GM23338 (cell line): Measurements from ENCODE around the gene GFI1B. TPM values are rescaled to one million over a fixed set of nuclear protein-coding genes. Genes with fewer than 3 reads are reported as not detected.

Source experiments
- ATAC-seq: fragments of 200-7000 bp; cut with Tn5 transposase; 3 replicates; pipeline ENCODE4 v1.9.1; 2020
- DNase-seq: peaks from one replicate; pipeline ENCODE4 v3.0.0-alpha.2; 2015; ENCODE audit warnings: low spot score
- H2AFZ ChIP-seq: fragments of 200-600 bp; sonication (generic); 2 replicates; pipeline ENCODE4 v1.8.0; 2016; ENCODE audit warnings: antibody characterized with exemption, mild to moderate bottlenecking, moderate library complexity
- H3F3A ChIP-seq: fragments of 200-600 bp; sonication (generic); replicated peaks from 2 replicates; pipeline ENCODE4 v1.8.0; 2017; ENCODE audit warnings: antibody characterized with exemption, mixed run types, low read depth
- H3K27ac ChIP-seq: fragments of 200-600 bp; sonication (generic); 2 replicates; pipeline ENCODE4 v1.6.1; 2016; ENCODE audit warnings: low read depth
- H3K27me3 ChIP-seq: fragments of 200-600 bp; sonication (generic); 2 replicates; pipeline ENCODE4 v1.8.0; 2016; ENCODE audit warnings: mild to moderate bottlenecking, mixed run types, moderate library complexity; ENCODE audit not compliant: insufficient read depth
- H3K36me3 ChIP-seq: fragments of 200-600 bp; sonication (generic); 2 replicates; pipeline ENCODE4 v1.8.0; 2016; ENCODE audit warnings: mild to moderate bottlenecking; ENCODE audit not compliant: insufficient read depth
- H3K4me1 ChIP-seq: fragments of 200-600 bp; sonication (generic); 2 replicates; pipeline ENCODE4 v1.8.0; 2016; ENCODE audit warnings: mild to moderate bottlenecking, moderate library complexity; ENCODE audit not compliant: insufficient read depth
- H3K4me2 ChIP-seq: fragments of 200-600 bp; sonication (generic); 2 replicates; pipeline ENCODE4 v1.7.1; 2017; ENCODE audit warnings: mixed run types
- H3K4me3 ChIP-seq: fragments of 200-600 bp; sonication (generic); 2 replicates; pipeline ENCODE4 v1.6.1; 2016; ENCODE audit warnings: mixed run types
- H3K79me2 ChIP-seq: fragments of 200-600 bp; sonication (generic); replicated peaks from 2 replicates; pipeline ENCODE4 v1.8.0; 2017; ENCODE audit warnings: mild to moderate bottlenecking; ENCODE audit not compliant: insufficient read depth
- H3K9me2 ChIP-seq: fragments of 200-600 bp; sonication (generic); 2 replicates; pipeline ENCODE4 v1.8.0; 2017; ENCODE audit not compliant: insufficient read depth
- H4K20me1 ChIP-seq: fragments of 200-600 bp; sonication (generic); replicated peaks from 2 replicates; pipeline ENCODE4 v1.8.0; 2017; ENCODE audit warnings: mild to moderate bottlenecking; ENCODE audit not compliant: insufficient read depth
- H3K27ac Mint-ChIP-seq: 2 replicates; pipeline ENCODE4 v1.8.0; 2020; ENCODE audit warnings: inconsistent platforms, mild to moderate bottlenecking, moderate library complexity, mixed read lengths
- H3K27me3 Mint-ChIP-seq: 3 replicates; pipeline ENCODE4 v1.8.0; 2022; ENCODE audit warnings: low read depth, mild to moderate bottlenecking, moderate library complexity, mixed read lengths, inconsistent platforms; ENCODE audit not compliant: insufficient read depth, poor library complexity
- H3K36me3 Mint-ChIP-seq: 3 replicates; pipeline ENCODE4 v1.8.0; 2021; ENCODE audit warnings: low read depth, mild to moderate bottlenecking, inconsistent platforms, moderate library complexity, mixed read lengths
- H3K4me1 Mint-ChIP-seq: 3 replicates; pipeline ENCODE4 v1.8.0; 2020; ENCODE audit warnings: mild to moderate bottlenecking, inconsistent platforms, mixed read lengths
- H3K4me3 Mint-ChIP-seq: 3 replicates; pipeline ENCODE4 v1.8.0; 2021; ENCODE audit warnings: moderate library complexity, mild to moderate bottlenecking, inconsistent platforms, mixed read lengths
- H3K9me3 Mint-ChIP-seq: 3 replicates; pipeline ENCODE4 v1.8.0; 2020; ENCODE audit warnings: moderate library complexity, mild to moderate bottlenecking, inconsistent platforms, mixed read lengths
- CREB1 ChIP-seq: fragments of 250-450 bp; sonication (Bioruptor Pico); IDR thresholded peaks from 2 replicates; pipeline ENCODE4 v1.5.0; 2020; ENCODE audit warnings: low read depth, mild to moderate bottlenecking, moderate library complexity
- EZH2 ChIP-seq: fragments of 200-600 bp; sonication (generic); IDR thresholded peaks from one replicate; pipeline ENCODE4 v1.8.0; 2017; ENCODE audit warnings: antibody characterized with exemption, mild to moderate bottlenecking, low read depth; ENCODE audit not compliant: unreplicated experiment
- EZH2phosphoT487 ChIP-seq: fragments of 200-600 bp; sonication (generic); IDR thresholded peaks from one replicate; pipeline ENCODE4 v1.8.1; 2018; ENCODE audit warnings: antibody characterized with exemption; ENCODE audit not compliant: unreplicated experiment
- JUNB ChIP-seq: IDR thresholded peaks from one replicate; pipeline ENCODE4 v1.6.1; 2016; ENCODE audit warnings: antibody characterized with exemption; ENCODE audit not compliant: unreplicated experiment
- NANOG ChIP-seq: IDR thresholded peaks from 2 replicates; pipeline ENCODE4 v1.6.1; 2016; ENCODE audit warnings: antibody characterized with exemption, borderline replicate concordance
- POLR2AphosphoS5 ChIP-seq: IDR thresholded peaks from 2 replicates; pipeline ENCODE4 v1.6.1; 2016; ENCODE audit warnings: antibody characterized with exemption, low read depth
- STAT1 ChIP-seq: IDR thresholded peaks from one replicate; pipeline ENCODE4 v1.6.1; 2016; ENCODE audit warnings: antibody characterized with exemption; ENCODE audit not compliant: unreplicated experiment
- polyA plus RNA-seq: library from polyadenylated mRNA; unstranded; fragments of >200 nt; fragmentation: Nextera tagmentation; extraction: Ambion mirVana; gene quantifications from 2 replicates; pipeline ENCODE4 v1.2.1, GENCODE V29; 2016
- total RNA-seq: library from RNA; depleted of rRNA; stranded (reverse); fragments of >200 nt; shearing (Covaris generic); gene quantifications from 2 replicates; pipeline ENCODE4 v1.2.3, GENCODE V29; 2014
- TF ChIP-seq, protein P1 (sequence below): IDR thresholded peaks from one replicate; pipeline ENCODE4 v1.6.1; 2018; ENCODE audit warnings: antibody characterized with exemption; ENCODE audit not compliant: unreplicated experiment
- TF ChIP-seq, protein P2 (sequence below): IDR thresholded peaks from 2 replicates; pipeline ENCODE4 v1.6.1; 2016; ENCODE audit warnings: antibody characterized with exemption

Gene GFI1B
- total and polyA plus RNA-seq, 2 experiments from 2014 or later, result 0.38 TPM; not detected in 1

DNA sequence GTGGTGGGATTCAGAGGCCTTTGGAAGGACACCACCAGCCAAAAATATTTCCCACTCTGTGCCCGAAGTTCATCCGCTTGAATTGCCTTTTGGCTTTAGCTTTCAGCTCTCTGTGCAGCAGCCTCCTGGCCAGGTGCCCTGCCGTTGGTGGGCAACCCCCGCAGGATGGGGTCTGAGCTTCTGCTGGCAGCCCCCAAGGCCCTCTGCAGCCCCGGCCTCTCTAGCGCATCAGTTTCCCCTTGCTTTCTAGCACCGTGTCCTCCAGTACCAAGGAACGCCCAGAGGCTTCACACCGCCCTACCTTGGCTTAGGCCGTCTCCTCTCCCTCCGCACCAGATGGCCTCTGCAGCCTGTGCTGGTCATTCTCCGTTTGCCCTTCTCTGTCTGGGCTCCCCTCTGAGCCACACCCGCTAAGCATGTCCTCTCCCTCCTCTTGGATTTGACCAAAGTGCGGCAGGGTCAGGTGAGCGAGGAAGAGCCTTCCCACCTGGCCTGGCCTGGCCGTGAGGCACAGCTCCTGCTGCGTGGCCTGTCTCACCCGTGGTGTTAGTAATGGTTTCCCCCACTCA is 29.9 kb upstream of the GFI1B start:
- Histone ChIP-seq H3K4me3 (no peak overlapping the region), H3K27ac (no peak overlapping the region), H3K4me2 (no peak overlapping the region), H3K79me2 (peaks cover 7% of the 10 kb centered on the region), H2AFZ (peak overlapping the region; percentile 63; the same call in 1 of the 2 replicates), H4K20me1 (no peaks in the 10 kb centered on the region; the same call in 1 of the 2 replicates), H3K4me1 (peaks cover 8% of the 10 kb centered on the region), H3K9me2 (no peaks in the 10 kb centered on the region), H3K36me3 (no peaks in the 10 kb centered on the region), H3K27me3 (no peaks in the 10 kb centered on the region), H3F3A (no peaks in the 10 kb centered on the region)
- Mint-ChIP-seq H3K27ac (peak overlapping the region; percentile 70; the same call in 1 of the 2 replicates), H3K36me3 (no peaks in the 10 kb centered on the region), H3K4me1 (peaks cover 24% of the 10 kb centered on the region), H3K9me3 (no peaks in the 10 kb centered on the region; the same call in 2 of the 3 replicates), H3K4me3 (no peak overlapping the region), H3K27me3 (peaks cover 16% of the 10 kb centered on the region)
- no peak for DNase-seq
- no peak for TF ChIP-seq CREB1
- no peak for TF ChIP-seq STAT1
- TF ChIP-seq, protein P1, sequence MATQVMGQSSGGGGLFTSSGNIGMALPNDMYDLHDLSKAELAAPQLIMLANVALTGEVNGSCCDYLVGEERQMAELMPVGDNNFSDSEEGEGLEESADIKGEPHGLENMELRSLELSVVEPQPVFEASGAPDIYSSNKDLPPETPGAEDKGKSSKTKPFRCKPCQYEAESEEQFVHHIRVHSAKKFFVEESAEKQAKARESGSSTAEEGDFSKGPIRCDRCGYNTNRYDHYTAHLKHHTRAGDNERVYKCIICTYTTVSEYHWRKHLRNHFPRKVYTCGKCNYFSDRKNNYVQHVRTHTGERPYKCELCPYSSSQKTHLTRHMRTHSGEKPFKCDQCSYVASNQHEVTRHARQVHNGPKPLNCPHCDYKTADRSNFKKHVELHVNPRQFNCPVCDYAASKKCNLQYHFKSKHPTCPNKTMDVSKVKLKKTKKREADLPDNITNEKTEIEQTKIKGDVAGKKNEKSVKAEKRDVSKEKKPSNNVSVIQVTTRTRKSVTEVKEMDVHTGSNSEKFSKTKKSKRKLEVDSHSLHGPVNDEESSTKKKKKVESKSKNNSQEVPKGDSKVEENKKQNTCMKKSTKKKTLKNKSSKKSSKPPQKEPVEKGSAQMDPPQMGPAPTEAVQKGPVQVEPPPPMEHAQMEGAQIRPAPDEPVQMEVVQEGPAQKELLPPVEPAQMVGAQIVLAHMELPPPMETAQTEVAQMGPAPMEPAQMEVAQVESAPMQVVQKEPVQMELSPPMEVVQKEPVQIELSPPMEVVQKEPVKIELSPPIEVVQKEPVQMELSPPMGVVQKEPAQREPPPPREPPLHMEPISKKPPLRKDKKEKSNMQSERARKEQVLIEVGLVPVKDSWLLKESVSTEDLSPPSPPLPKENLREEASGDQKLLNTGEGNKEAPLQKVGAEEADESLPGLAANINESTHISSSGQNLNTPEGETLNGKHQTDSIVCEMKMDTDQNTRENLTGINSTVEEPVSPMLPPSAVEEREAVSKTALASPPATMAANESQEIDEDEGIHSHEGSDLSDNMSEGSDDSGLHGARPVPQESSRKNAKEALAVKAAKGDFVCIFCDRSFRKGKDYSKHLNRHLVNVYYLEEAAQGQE, result no peak
- no peak for ATAC-seq

DNA sequence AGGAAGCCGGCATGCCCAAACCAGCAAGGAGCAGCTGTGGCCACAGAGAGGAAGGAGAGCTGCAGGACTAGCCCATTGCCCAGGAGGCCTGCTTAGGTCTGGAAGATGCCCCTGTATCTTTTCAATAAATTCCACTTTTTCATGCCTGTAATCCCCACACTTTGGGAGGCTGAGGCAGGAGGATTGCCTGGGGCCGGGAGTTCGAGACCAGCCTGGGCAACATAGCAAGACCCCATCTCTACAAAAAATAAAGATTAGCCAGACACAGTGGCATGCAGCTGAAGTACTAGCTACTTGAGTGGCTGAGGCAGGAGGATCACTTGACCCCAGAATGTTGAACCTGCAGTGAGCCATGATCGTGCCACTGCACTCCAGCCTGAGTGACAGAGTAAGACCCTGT is 28.8 kb upstream of the GFI1B start:
- Mint-ChIP-seq H3K27me3 (peaks cover 12% of the 10 kb centered on the region), H3K4me3 (no peak overlapping the region), H3K4me1 (peaks cover 23% of the 10 kb centered on the region), H3K36me3 (no peaks in the 10 kb centered on the region), H3K9me3 (no peaks in the 10 kb centered on the region; the same call in 2 of the 3 replicates), H3K27ac (no peak overlapping the region)
- Histone ChIP-seq H2AFZ (no peak overlapping the region), H3K27ac (no peak overlapping the region), H3K9me2 (no peaks in the 10 kb centered on the region), H3K4me2 (no peak overlapping the region), H3K79me2 (no peaks in the 10 kb centered on the region), H3K4me1 (peaks cover 7% of the 10 kb centered on the region; the same call in 1 of the 2 replicates), H3K4me3 (no peak overlapping the region), H4K20me1 (no peaks in the 10 kb centered on the region; the same call in 1 of the 2 replicates), H3K36me3 (no peaks in the 10 kb centered on the region), H3K27me3 (no peaks in the 10 kb centered on the region), H3F3A (no peaks in the 10 kb centered on the region)
- ATAC-seq (no peak), DNase-seq (no peak)
- TF ChIP-seq CREB1, result no peak
- TF ChIP-seq, protein P2, sequence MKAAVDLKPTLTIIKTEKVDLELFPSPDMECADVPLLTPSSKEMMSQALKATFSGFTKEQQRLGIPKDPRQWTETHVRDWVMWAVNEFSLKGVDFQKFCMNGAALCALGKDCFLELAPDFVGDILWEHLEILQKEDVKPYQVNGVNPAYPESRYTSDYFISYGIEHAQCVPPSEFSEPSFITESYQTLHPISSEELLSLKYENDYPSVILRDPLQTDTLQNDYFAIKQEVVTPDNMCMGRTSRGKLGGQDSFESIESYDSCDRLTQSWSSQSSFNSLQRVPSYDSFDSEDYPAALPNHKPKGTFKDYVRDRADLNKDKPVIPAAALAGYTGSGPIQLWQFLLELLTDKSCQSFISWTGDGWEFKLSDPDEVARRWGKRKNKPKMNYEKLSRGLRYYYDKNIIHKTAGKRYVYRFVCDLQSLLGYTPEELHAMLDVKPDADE, result no peak

DNA sequence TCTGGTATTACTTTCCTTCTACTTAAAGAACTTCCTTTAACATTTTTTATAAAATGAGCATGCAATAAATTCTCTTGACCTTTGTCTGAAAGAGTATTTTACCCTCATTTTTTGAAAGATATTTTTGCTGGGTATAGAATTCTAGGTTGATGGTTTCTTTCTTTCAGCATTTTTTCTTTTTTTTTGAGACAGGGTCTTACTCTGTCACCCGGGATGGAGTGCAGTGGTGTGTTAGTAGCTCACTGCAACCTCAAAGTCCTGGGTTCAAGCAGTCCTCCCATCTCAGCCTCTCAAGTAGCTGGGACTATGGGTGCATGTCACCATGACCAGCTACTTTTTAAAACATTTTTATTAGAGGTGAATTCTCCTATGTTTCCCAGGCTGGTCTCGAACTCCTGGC is 23.4 kb upstream of the GFI1B start:
- Histone ChIP-seq H3K9me2 (no peaks in the 10 kb centered on the region; the same call in 1 of the 2 replicates), H3K79me2 (no peaks in the 10 kb centered on the region), H2AFZ (no peak overlapping the region), H3K27ac (no peak overlapping the region), H3K4me1 (no peaks in the 10 kb centered on the region), H3K36me3 (no peaks in the 10 kb centered on the region), H3K4me2 (no peak overlapping the region), H3K4me3 (no peak overlapping the region), H3K27me3 (no peaks in the 10 kb centered on the region), H4K20me1 (no peaks in the 10 kb centered on the region; the same call in 1 of the 2 replicates), H3F3A (no peaks in the 10 kb centered on the region)
- Mint-ChIP-seq H3K27me3 (peaks cover 3% of the 10 kb centered on the region), H3K36me3 (no peaks in the 10 kb centered on the region), H3K4me3 (no peak overlapping the region), H3K4me1 (no peaks in the 10 kb centered on the region), H3K9me3 (no peaks in the 10 kb centered on the region; the same call in 2 of the 3 replicates), H3K27ac (no peak overlapping the region)
- DNase-seq (no peak), ATAC-seq (no peak)
- TF ChIP-seq JUNB, result no peak
- no peak for TF ChIP-seq STAT1
- TF ChIP-seq, protein P1, result no peak
- no peak for TF ChIP-seq NANOG
- no peak for TF ChIP-seq EZH2
- TF ChIP-seq EZH2phosphoT487, result no peak
- TF ChIP-seq CREB1, result no peak
- TF ChIP-seq, protein P2, result no peak
- no peak for TF ChIP-seq POLR2AphosphoS5
